GM12872 (cell line): ENCODE results near the gene HUS1B.
A peak's percentile ranks its signal among the peaks of the same experiment; 100 is the strongest.

Experiments used
- TF ChIP-seq, protein P1 (sequence below): IDR thresholded peaks from 3 replicates; pipeline ENCODE4 v1.5.1; 2011; ENCODE audit warnings: low read depth, mild to moderate bottlenecking, low read length, moderate library complexity; ENCODE audit not compliant: insufficient read depth

Gene HUS1B

DNA sequence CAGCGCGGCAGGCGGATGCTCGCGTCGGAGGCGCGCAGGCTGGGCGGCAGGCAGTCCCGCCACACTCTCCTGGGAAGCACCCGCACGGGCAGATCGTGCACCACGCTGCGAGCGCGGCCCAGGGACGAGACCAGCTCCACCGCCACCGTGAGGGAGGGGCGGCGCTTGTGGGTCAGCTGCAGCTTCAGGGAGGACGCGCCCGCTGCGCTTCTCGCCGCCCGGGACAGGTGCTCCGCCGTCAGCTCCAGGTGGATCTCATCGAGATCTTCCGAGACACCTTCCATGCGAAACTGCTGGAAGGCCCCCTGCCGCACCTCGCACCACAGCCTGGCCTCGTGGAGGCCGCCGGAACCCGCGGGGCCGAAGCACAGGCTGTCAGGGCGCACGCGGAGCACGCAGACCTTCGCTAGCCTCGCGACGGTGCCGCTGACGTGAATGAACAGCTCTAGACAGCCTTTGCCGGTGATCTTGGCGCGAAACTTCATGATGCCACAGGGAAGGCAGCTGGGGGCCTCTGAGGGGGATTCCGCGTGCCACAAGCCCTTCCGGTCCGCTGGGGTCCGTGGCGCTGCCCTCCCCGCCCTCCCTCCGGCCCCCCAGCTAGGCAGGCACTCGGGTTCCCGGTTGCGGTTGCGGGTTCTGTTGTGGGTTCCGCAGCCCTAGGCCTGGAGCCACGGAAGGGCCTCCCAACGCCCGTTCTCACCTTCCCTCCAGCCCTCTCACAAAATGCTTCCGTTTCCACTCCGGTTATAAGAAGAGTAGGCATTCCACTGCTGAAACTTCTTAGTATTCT lies at the start of gene HUS1B:
TSS of gene HUS1B (minus strand) at position 641 of the 793 bp plus-strand sequence. CDS start at position 485, 156 bp downstream.
- TF ChIP-seq, protein P1, sequence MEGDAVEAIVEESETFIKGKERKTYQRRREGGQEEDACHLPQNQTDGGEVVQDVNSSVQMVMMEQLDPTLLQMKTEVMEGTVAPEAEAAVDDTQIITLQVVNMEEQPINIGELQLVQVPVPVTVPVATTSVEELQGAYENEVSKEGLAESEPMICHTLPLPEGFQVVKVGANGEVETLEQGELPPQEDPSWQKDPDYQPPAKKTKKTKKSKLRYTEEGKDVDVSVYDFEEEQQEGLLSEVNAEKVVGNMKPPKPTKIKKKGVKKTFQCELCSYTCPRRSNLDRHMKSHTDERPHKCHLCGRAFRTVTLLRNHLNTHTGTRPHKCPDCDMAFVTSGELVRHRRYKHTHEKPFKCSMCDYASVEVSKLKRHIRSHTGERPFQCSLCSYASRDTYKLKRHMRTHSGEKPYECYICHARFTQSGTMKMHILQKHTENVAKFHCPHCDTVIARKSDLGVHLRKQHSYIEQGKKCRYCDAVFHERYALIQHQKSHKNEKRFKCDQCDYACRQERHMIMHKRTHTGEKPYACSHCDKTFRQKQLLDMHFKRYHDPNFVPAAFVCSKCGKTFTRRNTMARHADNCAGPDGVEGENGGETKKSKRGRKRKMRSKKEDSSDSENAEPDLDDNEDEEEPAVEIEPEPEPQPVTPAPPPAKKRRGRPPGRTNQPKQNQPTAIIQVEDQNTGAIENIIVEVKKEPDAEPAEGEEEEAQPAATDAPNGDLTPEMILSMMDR, result no peak

DNA sequence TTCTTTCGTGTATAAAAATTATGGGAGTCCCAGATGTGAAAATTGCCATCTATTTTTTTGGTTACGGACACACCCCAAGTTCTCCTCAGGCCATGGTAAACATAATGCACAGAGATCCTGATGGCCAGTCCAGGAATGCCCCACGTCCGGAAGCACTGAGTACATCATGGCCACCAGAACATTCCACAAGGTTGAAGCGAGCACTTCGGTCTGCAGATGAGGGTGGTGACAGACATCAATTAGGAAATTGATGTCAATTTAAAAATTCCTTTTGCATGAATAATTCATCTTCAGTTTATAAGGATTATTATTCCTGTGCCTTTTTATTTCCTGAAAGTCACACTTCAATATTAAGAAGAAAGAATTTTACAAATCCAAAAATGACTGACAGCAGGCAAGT lies 49.2 kb upstream of the HUS1B start:
- TF ChIP-seq, protein P1, result no peak

DNA sequence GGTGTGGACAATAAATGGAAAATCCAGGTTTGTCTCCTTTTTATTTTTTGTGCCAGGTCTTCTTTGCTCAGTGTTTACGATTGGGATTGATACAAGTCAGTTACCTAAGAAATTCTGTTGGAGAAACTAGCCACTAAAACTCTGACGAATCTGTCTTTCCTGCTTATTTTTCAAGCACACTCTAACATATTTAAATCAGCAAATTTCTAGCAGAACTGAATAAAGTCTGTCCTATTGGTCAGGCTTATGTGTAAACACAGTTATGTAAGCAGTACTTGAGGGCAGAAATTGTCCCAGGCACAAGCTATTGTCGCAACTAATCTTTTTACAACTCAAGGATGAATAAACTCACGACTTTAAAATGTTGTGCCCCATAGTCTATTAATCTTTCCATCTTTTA lies 48.1 kb upstream of the HUS1B start:
- TF ChIP-seq, protein P1, result no peak

DNA sequence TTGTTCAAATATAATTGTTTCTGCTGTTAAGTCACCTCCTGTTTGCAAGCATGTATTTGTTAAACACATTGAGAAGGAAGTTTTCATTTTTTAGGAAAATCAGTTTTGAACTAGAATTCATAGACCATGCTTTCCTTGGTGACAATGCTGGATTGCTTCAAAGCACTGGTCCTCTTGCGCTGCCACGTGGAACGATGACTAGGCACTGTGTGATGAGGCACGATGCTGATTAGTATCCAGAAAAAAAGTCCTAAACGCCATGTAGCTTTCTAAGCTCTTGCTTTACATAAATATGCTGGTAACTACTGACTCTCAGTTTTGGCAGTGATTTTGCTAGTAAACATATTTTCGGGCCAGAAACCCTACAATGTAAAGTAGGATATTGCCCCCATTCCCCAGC lies 47.1 kb upstream of the HUS1B start:
- TF ChIP-seq, protein P1, result no peak

DNA sequence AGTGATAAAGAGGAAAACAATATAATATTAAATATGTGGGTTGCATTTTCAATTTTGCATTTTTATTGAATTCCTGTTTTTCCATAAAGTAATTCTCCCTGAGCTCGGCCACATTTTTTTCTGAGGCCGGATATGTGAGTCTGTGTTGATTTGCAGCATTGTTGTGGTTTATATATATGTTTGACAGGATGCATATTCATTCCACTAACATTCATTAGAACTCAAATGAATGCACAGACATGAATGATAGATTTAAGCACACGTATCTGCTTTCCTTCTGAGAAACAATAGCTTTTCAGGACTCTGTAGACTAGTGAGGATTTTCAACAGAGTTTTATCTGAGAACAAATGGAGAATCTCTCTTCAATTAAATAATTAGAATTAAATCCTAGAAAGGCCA lies 46.7 kb upstream of the HUS1B start:
- TF ChIP-seq, protein P1, result no peak

DNA sequence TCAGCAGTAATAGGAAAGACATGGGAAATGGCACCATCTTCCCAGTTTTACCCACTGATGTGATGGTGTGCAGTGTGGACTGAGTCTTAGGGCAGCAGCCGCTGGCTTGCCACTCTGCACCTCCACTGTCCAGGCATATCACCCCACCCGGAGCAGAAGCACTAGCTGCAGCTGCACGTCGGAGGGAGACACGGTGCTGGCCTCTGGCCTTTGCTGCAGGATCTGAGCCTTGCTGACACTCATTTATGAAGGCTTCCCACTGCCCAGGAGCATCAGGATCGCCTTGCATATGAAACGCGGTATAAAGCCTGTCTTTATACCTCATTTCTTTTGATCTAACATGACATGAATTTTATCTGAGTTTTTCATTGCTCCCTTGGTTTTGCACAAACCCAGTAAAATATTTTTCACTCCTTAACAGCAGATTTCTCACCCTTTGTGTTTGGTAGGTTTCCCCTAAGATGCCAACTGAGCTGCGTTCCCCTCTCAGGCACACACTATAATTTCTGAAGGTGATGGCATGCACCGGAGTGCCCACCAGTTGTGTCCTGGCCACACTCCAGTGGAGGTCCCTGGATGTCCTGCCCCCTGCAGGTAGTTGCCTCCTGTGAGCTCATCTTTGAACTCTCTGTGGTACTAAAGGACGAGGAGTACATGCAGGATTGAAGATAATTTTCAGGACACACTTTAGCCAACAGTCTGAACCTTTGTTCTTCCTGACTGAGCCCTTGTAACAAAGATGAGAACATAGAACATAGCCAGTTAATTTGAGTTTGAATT lies 45.0 kb upstream of the HUS1B start:
- TF ChIP-seq, protein P1, result peak; percentile 28; the same call in 1 of the 3 replicates

DNA sequence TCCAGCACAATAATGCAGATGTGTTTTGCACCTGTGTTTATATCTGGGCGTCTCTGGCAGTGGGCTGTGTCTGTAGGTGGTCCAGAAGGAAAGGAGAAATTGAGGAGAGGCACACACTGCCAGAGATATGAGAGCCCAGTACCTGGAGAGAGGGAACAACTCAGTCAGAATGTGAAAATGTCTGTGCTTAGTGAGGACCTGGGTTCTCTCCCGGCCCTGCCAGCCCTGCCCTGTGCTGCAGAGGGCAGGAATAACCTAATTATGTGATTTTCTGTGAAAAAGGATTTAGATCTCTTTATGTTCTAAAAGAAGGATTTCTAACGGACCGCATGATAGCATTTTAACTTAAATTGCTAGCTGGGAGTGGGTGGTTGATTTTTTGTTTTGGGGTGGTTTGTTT lies 44.3 kb upstream of the HUS1B start:
- TF ChIP-seq, protein P1, result no peak
